ENCODE data around the gene SLC9A8.

DNA sequence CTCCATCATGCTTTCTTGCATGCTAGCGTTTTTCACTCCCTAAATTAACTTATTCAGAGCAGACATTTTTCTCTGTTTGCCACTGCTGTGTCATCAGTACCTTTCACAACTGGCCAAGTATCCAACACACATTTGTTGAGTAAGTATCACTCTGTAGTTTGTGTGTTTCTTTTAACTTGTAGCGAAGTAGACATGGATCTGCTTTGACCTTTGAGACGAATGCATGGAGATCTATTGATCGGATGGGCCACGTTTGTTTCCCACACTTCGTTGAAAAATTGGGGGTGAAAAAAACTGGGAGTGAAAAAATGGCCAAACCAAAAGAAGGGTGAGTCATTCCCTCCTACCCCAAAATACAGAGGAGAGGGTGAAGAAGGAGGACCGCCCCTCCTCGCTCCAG lies 12.9 kb upstream of the SLC9A8 start:
- no peak for TF ChIP-seq EZH2phosphoT487 (IDR thresholded peaks at IDR 0.05)
- TF ChIP-seq, protein P1, sequence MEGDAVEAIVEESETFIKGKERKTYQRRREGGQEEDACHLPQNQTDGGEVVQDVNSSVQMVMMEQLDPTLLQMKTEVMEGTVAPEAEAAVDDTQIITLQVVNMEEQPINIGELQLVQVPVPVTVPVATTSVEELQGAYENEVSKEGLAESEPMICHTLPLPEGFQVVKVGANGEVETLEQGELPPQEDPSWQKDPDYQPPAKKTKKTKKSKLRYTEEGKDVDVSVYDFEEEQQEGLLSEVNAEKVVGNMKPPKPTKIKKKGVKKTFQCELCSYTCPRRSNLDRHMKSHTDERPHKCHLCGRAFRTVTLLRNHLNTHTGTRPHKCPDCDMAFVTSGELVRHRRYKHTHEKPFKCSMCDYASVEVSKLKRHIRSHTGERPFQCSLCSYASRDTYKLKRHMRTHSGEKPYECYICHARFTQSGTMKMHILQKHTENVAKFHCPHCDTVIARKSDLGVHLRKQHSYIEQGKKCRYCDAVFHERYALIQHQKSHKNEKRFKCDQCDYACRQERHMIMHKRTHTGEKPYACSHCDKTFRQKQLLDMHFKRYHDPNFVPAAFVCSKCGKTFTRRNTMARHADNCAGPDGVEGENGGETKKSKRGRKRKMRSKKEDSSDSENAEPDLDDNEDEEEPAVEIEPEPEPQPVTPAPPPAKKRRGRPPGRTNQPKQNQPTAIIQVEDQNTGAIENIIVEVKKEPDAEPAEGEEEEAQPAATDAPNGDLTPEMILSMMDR (IDR thresholded peaks at IDR 0.05) = no peak
- no peak for TF ChIP-seq EZH2 (IDR thresholded peaks at IDR 0.05)
